K562 (cell line): Measurements from ENCODE around the gene FOXO4. TPM values are rescaled to one million over a fixed set of nuclear protein-coding genes. Genes with fewer than 3 reads are reported as not detected.
A peak's percentile ranks its signal among the peaks of the same experiment; 100 is the strongest.

Source experiments
- ARHGAP35 ChIP-seq: fragments of 450-650 bp; IDR thresholded peaks from 2 replicates; pipeline ENCODE4 v1.6.1; 2018; ENCODE audit not compliant: partially characterized antibody
- ARID1B ChIP-seq: fragments of 450-650 bp; IDR thresholded peaks from 2 replicates; pipeline ENCODE4 v1.6.1; 2016; ENCODE audit warnings: antibody characterized with exemption, mild to moderate bottlenecking, inconsistent platforms
- CGGBP1 ChIP-seq: fragments of 250-450 bp; sonication (Bioruptor Pico); IDR thresholded peaks from 2 replicates; pipeline ENCODE4 v1.9.0; 2021; ENCODE audit warnings: mild to moderate bottlenecking
- EHMT2 ChIP-seq: fragments of 450-650 bp; IDR thresholded peaks from 2 replicates; pipeline ENCODE4 v1.6.1; 2018; ENCODE audit warnings: antibody characterized with exemption
- ERF ChIP-seq: fragments of 450-650 bp; formaldehyde crosslinking; IDR thresholded peaks from 2 replicates; pipeline ENCODE4 v1.4.0; 2020; ENCODE audit warnings: mild to moderate bottlenecking, mixed read lengths
- ETS2 ChIP-seq: IDR thresholded peaks from 2 replicates; pipeline ENCODE4 v1.6.1; 2016; ENCODE audit warnings: borderline replicate concordance, missing genetic modification characterization, mild to moderate bottlenecking, moderate library complexity, missing compliant biosample characterization; ENCODE audit not compliant: poor library complexity, severe bottlenecking
- HIVEP1 ChIP-seq: fragments of 250-450 bp; sonication (Bioruptor Pico); IDR thresholded peaks from 2 replicates; pipeline ENCODE4 v1.4.0; 2020; ENCODE audit warnings: mild to moderate bottlenecking
- L3MBTL2 ChIP-seq: fragments of 450-650 bp; IDR thresholded peaks from 2 replicates; pipeline ENCODE4 v1.6.1; 2016; ENCODE audit warnings: mild to moderate bottlenecking, moderate library complexity
- MAZ ChIP-seq, 2 experiments: fragments of 450-650 bp in 1 of 2; sonication (generic) in 1 of 2; formaldehyde crosslinking; IDR thresholded peaks in 1 of 2; conservative IDR thresholded peaks in 1 of 2; 2 replicates each; pipeline versions ENCODE4 v1.4.0 to v1.5.0; 2020; ENCODE audit warnings: mild to moderate bottlenecking in 1 of 2, missing genetic modification reagents in 1 of 2
- MCM7 ChIP-seq, 2 experiments: fragments of 450-650 bp; IDR thresholded peaks; 2 replicates each; pipeline ENCODE4 v1.6.1; 2016 to 2018
- MTA3 ChIP-seq: fragments of 450-650 bp; formaldehyde crosslinking; IDR thresholded peaks from 2 replicates; pipeline ENCODE4 v1.6.1; 2017; ENCODE audit warnings: mild to moderate bottlenecking, borderline replicate concordance
- NBN ChIP-seq: fragments of 450-650 bp; IDR thresholded peaks from 2 replicates; pipeline ENCODE4 v1.6.1; 2016; ENCODE audit warnings: low read depth, mild to moderate bottlenecking
- NCOR1 ChIP-seq: fragments of 450-650 bp; IDR thresholded peaks from 2 replicates; pipeline ENCODE4 v1.6.1; 2016; ENCODE audit warnings: mild to moderate bottlenecking, moderate library complexity
- NFRKB ChIP-seq: fragments of 450-650 bp; IDR thresholded peaks from 2 replicates; pipeline ENCODE4 v1.6.1; 2016; ENCODE audit warnings: low read depth
- NR2C1 ChIP-seq, 2 experiments: fragments of 450-650 bp; IDR thresholded peaks; 2 replicates each; pipeline ENCODE4 v1.6.1; 2017; ENCODE audit warnings: mild to moderate bottlenecking in 2 of 2, antibody characterized with exemption in 1 of 2, inconsistent platforms in 1 of 2, missing compliant biosample characterization in 1 of 2, missing genetic modification characterization in 1 of 2
- SAP30 ChIP-seq: fragments of 200-600 bp; sonication (generic); IDR thresholded peaks from 2 replicates; pipeline ENCODE4 v1.6.1; 2012; ENCODE audit warnings: borderline replicate concordance, low read depth, mild to moderate bottlenecking, moderate library complexity, low read length, control low read depth, inconsistent platforms; ENCODE audit not compliant: insufficient read depth, poor library complexity, severe bottlenecking
- SMAD2 ChIP-seq: fragments of 150-350 bp; IDR thresholded peaks from 2 replicates; pipeline ENCODE4 v1.6.1; 2014; ENCODE audit warnings: low read depth, mild to moderate bottlenecking, low read length
- SP1 ChIP-seq: sonication (generic); formaldehyde crosslinking; IDR thresholded peaks from 2 replicates; pipeline ENCODE4 v1.8.1; 2022; ENCODE audit warnings: mild to moderate bottlenecking, missing genetic modification reagents
- TAF1 ChIP-seq: IDR thresholded peaks from 2 replicates; pipeline ENCODE4 v1.6.1; 2011; ENCODE audit warnings: mild to moderate bottlenecking, low read length, moderate library complexity; ENCODE audit not compliant: insufficient read depth, control insufficient read depth, severe bottlenecking; ENCODE audit errors: extremely low read depth
- ZBTB33 ChIP-seq: sonication (generic); formaldehyde crosslinking; IDR thresholded peaks from 2 replicates; pipeline ENCODE4 v1.8.1; 2023; ENCODE audit warnings: mild to moderate bottlenecking, missing genetic modification reagents
- ZNF282 ChIP-seq: sonication (generic); formaldehyde crosslinking; IDR thresholded peaks from 2 replicates; pipeline ENCODE4 v1.8.1; 2023; ENCODE audit warnings: missing genetic modification reagents
- ZNF384 ChIP-seq: IDR thresholded peaks from 2 replicates; pipeline ENCODE4 v1.6.1; 2012; ENCODE audit warnings: low read depth, low read length, improper control_type of control experiment
- polyA plus RNA-seq, 8 experiments: library from polyadenylated mRNA; depleted of rRNA in 4 of 8; stranded (reverse) in 5 of 8; unstranded in 3 of 8; fragments of >200 nt; fragmentation: Nextera tagmentation in 2 of 8; fragmentation: Illumina TruSeq in 1 of 8; extraction: Ambion mirVana in 2 of 8; extraction: Trizol in 1 of 8; gene quantifications; 2 replicates each; pipeline versions ENCODE4 v1.2.1 to v1.2.3, GENCODE V29; 2011 to 2014; ENCODE audit warnings: inconsistent platforms in 1 of 8, missing spikeins in 1 of 8
- total RNA-seq, 7 experiments: library from RNA; depleted of rRNA in 6 of 7; stranded (reverse); fragments of >200 nt in 6 of 7; fragmentation: Illumina TruSeq in 2 of 7; extraction: Trizol in 2 of 7; gene quantifications; 2 replicates each; pipeline versions ENCODE4 v1.2.1 to v1.2.3, GENCODE V29; 2011 to 2021; ENCODE audit warnings: low replicate concordance in 1 of 7
- TF ChIP-seq, protein P1 (sequence below): fragments of 250-450 bp; sonication (Bioruptor Pico); IDR thresholded peaks from 2 replicates; pipeline ENCODE4 v1.4.0; 2020; ENCODE audit warnings: mild to moderate bottlenecking, moderate library complexity
- TF ChIP-seq, protein P2 (sequence below): sonication (generic); formaldehyde crosslinking; IDR thresholded peaks from 2 replicates; pipeline ENCODE4 v1.8.0; 2022; ENCODE audit warnings: mild to moderate bottlenecking, missing genetic modification reagents

The FOXO4 gene
- total and polyA plus RNA-seq, 9 of the 15 experiments (the other 6 are each of a cell fraction or from before 2014, with no cell fraction given) = 0.13 to 26.6 (median 8.5) TPM

DNA sequence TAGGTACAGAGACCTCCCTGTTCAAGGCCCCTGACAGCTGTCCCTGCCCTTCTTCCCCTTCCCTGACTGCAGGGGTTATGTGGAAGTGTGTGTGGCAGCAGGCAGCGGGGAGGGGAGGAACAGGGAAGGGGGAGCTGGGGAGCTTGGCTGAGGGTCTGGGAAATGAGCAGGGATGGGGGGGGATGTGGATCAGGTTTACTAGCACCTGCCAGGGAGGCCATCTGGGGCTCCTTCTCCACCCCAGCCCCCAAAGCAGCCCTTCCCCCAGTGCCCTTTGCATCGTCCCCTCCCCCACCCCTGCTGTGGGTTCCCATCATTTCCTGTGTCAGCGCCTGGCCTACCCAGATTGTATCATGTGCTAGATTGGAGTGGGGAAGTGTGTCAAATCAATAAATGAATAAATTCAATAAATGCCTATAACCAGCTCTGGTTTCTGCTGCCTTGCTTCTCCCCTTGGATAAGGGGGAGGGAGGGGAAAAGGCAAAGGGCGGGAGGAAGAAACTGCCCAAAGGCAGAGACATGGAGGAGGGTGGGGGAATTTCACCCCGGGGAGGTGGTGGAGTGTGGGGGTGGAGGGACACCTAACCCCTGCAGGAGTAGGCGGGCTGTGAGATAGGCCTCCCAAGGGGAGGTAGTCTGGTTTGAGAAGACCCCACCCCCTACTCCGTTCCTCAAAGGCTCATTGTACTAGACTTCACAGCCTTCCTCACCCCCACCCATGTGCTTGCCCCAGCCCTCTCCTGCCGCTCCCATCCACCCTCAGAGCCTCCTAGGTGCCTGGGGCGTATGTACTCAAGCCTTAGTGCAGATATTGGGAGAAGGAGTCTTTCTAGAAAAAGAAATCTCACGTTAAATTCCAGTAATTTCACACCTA is 7.7 kb downstream of the FOXO4 start (continued):
- TF ChIP-seq, protein P1, sequence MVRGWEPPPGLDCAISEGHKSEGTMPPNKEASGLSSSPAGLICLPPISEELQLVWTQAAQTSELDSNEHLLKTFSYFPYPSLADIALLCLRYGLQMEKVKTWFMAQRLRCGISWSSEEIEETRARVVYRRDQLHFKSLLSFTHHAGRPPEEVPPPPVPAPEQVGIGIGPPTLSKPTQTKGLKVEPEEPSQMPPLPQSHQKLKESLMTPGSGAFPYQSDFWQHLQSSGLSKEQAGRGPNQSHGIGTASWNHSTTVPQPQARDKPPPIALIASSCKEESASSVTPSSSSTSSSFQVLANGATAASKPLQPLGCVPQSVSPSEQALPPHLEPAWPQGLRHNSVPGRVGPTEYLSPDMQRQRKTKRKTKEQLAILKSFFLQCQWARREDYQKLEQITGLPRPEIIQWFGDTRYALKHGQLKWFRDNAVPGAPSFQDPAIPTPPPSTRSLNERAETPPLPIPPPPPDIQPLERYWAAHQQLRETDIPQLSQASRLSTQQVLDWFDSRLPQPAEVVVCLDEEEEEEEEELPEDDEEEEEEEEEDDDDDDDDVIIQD (CRISPR knock-in tag) = no peak
- TF ChIP-seq ZNF384 (no peak), MAZ (CRISPR knock-in tag; conservative IDR thresholded peaks at IDR 0.05 in 1 of 2, IDR thresholded peaks at IDR 0.05 in 1 of 2) (peak in 1 of 2 experiments; percentile 41; a peak in 1 of 4 replicates), ZNF282 (CRISPR knock-in tag) (no peak), EHMT2 (no peak), ARHGAP35 (no peak), L3MBTL2 (peak; percentile 74), ARID1B (peak; percentile 72), ERF (CRISPR knock-in tag) (no peak), SP1 (CRISPR knock-in tag) (no peak), NFRKB (0 out of 2 replicates have a peak, but pooled peaks have one; percentile 57), MTA3 (no peak), ETS2 (tag) (no peak), NR2C1 (IDR thresholded peaks at IDR 0.05) (0 out of 2 replicates have a peak, but pooled peaks have one; percentile 13), NR2C1 (tag; IDR thresholded peaks at IDR 0.05) (no peak), MCM7 (IDR thresholded peaks at IDR 0.05) (no peak), HIVEP1 (no peak), NCOR1 (peak; percentile 64), SAP30 (no peak), SMAD2 (no peak), ZBTB33 (no peak), CGGBP1 (CRISPR knock-in tag) (no peak), NBN (0 out of 2 replicates have a peak, but pooled peaks have one; percentile 26), TAF1 (peak; percentile 69)
- TF ChIP-seq, protein P2, sequence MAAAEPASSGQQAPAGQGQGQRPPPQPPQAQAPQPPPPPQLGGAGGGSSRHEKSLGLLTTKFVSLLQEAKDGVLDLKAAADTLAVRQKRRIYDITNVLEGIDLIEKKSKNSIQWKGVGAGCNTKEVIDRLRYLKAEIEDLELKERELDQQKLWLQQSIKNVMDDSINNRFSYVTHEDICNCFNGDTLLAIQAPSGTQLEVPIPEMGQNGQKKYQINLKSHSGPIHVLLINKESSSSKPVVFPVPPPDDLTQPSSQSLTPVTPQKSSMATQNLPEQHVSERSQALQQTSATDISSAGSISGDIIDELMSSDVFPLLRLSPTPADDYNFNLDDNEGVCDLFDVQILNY = no peak
